ENCODE data around the gene TIMP2.
"Not testable (repeated sequence)": the region's sequence is repeated elsewhere in the genome, so short reads cannot be mapped to it uniquely, and the experiment has no call there.

Gene TIMP2

DNA sequence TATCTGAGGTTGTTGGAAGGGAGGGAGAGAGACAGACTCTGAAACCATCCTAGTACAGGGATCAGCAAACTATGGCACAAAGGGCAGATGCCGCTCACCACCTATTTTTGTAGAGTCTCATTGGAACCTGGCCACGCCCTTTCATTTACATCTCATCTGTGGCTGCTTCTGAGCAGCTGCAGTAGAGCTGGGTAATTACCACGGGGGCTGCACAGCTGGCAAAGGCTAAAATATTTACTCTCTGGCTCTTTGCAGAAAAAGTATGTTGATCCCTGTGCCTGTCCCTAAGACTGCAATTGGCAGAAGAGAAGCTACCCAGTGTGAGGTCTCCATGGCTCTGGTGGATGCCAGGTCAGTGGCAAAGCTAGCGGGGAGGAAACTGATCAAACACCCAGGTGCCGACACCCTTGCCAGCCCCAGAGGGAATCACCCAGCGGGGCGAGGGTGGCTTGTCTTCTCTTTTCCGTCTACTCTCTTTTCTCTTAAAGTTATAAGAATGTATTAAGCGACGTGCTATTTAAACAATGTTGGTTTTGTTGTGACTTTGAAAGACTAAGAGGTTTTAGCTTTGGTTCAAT, 36.2 kb downstream of the TIMP2 start:
- DNase-seq (ENCODE audit: low spot score): no peak

DNA sequence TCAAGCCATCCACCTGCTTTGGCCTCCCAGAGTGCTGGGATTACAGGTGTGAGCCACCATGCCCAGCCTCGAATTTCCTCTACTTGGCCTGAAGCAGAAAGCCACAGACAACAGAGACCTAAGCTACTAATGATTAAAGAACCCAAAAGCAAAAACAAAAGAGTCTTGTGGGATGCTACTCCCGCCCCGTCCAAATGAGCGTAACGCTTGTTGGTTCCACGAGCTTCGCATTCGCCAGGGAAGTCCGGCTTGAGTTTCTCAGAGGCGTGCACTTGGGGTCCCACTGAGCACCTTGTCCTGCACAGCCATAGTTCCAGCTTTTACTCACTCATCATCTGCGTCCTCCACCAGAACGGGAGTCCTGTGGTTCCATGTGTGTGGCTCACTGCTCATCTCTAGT, 38.2 kb downstream of the TIMP2 start:
- no peak for DNase-seq (ENCODE audit: low spot score)

DNA sequence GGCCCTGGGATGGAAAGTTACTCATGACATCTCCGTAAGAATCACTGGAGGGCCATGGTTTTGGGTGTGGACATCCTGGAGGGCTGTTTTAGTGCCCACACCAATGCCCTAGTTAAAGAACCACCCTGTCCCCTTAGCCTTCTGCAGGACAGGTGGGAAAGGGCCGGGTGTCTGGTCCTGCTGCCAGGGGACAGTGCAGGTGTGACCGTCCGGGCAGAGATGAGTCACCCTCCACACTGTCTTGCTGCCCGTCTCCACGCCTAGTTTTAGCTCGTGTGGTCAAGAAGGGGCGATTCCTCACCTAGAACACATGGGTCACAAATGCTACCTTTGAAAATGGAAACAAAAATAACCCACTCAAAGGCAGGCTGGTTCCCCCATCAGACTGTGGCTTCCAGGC, 39.2 kb downstream of the TIMP2 start:
- no peak for DNase-seq (ENCODE audit: low spot score)

DNA sequence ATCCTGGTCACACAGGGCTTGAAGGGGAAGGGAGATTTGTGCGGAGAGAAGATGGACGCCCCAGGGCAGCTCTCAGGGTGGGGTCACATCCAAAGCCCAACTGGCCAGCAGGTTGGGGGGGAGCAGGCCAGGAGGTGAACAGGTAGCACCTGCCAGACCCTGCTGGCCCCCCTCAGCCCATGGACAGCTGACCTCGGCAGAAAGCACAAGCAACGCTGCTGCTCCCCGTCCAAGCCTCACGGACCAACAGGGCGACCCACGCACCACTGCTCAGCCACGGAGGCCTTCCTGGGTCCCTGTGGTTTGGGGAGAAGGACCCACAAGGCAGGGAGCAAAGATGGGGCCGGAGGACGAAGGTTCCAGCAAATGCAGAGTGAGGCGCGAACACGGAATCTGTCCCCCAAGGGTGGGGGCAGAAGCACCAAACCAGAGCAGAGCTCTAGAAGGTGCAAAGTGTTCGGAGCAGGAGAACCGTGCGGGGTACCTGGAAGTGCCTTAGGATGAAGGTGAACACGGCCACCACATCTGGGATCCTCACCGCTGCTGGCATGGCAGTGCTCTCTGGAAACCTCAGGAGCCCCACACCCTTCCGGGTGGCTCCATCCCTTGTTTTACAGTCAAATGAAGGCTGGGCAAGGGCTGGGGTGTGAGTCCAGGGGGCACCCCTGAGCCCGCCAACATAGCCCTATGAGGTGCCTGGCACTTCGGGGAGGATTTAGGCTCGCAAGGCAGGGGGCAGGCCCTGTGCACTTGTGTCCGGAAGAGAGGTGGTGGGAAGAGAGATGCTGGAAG, 40.1 kb downstream of the TIMP2 start:
- DNase-seq (ENCODE audit: low spot score): no peak

GRCh38 chr17:78884148-78884825, 40.9 kb downstream of the TIMP2 start:
- DNase-seq (ENCODE audit: low spot score): no peak

DNA sequence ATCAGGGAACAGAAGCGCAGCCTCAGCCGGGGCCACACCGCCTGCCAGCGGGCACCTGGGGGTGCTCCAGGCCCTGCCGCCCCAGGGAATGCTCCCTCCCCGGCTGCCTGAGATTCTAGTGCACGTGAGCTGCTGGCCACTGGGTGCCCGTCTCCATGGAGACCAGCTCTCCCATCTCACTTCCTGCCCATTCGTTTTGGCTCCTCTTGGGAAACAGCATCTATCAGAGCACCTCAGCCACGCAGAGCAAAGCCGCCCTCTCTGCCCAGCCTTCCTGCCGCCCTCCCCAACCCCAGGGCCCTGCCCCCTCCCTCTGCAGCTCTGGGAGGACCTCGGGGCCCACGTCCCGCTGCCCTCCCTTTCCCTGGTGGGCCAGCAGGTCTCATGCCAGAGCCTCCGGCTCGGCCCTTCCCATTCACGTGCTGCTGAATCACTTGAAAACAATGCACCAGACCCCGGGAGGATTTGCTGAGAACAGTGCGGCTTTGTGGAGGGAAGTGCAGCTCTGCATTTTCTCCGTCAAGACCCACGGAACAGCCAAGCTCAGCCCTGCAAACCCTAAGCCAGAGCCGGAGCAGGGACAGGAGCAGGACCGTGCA, 41.6 kb downstream of the TIMP2 start:
- peak; percentile 97 for DNase-seq (ENCODE audit: low spot score)

DNA sequence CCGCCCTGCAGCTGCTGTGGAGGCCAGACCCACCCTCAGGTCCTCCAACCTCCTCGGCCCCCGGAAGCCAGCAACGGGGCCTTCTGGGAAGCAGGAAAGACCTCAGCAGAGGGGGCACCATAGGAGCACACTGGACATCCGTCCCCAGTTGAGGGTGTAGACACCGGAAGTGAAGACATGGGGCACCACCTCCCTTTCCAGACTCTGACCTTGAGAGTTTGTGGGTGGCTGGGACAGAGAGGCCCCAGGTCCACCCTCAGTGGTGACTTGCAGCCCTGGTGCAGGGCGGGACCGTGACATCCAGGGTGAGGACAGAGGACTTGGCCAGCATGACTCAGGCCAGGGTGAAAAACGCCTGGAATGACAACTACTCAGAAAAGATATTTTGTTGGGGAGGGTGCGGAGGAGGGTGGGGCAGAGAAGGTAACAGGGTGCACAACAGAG, 42.1 kb downstream of the TIMP2 start:
- DNase-seq (ENCODE audit: low spot score): peak; percentile 52

GRCh38 chr17:78882540-78883088, 42.6 kb downstream of the TIMP2 start:
- DNase-seq (ENCODE audit: low spot score): no peak

GRCh38 chr17:78879635-78880186, 45.5 kb downstream of the TIMP2 start:
- no peak for DNase-seq (ENCODE audit: low spot score)

DNA sequence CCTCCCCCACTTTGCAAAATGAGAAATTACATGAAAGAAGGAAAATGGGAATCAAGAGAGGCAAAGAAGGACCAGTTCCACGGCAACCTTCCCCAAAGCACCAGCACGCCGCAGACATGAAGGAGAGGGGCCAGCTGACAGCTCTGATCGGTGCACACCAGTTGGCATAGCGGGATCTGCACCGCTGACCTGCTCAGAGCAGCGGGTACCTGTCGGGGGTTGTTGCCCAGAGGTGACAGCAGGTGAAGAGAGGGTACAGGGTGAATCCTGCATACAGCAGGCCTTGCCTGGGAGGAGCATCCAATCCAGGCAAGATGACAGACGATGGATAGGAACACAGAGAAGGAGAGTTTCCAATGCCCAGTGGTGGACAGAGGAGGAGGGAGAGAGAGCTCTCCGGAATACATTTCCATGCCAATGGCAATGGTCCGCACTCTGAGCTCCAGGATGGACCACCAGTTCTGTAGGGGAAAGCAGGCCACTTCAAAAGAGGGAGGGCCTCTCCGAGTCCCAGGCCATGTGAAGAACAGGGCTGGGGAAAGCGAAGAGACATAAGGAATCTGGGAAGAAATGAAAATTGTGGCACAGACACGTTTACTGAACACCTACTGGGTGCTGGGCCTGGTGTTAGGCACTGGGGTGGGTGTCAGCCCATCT, 46.2 kb downstream of the TIMP2 start:
- DNase-seq (ENCODE audit: low spot score): no peak

DNA sequence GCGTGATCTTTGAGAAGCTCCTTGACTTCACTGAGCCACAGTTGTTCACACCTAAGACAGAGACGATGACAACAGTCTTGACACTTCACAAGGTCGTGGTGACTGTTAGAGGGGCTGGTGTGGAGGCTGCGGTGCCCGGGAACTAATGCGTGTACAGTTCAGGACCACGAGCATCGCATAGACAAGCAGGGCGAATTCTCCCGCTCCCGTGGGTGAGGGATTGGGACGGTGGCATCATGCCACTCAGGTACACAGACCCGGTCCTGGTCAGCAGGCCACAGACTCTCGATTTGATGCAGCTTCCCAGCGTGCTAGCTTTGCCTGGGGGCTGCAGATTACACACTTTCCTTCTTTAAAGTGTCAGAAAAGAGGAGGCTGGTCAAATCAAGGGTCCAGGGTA, 46.9 kb downstream of the TIMP2 start:
- DNase-seq (ENCODE audit: low spot score): no peak

DNA sequence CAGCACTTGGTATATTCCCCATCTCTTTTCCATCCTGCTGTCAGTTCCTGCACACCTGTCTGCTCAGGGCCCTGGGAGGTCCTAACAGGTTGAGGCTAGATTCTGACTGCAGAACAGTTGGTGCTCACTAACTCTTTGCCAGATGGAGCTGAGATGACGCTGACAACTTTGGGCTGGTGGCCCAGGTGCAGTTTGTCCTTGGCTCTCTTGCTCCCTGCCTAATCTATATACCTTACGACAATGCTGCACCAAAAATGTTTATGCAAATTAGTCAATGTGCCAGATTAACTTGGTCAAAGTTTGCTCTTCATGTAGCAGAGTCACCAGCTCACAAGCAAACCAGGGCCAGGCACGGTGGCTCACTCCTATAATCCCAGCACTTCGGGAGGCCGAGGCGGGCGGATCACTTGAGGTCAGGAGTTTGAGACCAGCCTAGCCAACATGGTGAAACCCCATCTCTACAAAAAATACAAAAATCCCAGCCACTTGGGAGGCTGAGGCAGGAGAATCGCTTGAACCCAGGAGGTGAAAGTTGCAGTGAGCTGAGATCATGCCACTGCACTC, 48.2 kb downstream of the TIMP2 start:
- not testable (repeated sequence) for DNase-seq (ENCODE audit: low spot score)

GRCh38 chr17:78876094-78876597, 49.0 kb downstream of the TIMP2 start:
- DNase-seq (ENCODE audit: low spot score): no peak

GRCh38 chr17:78875363-78876093, 49.7 kb downstream of the TIMP2 start:
- no peak for DNase-seq (ENCODE audit: low spot score)

GRCh38 chr17:78873519-78874340, 51.5 kb downstream of the TIMP2 start:
- DNase-seq (ENCODE audit: low spot score): peak; percentile 80

- no peak for DNase-seq (ENCODE audit: low spot score)
Observed at GRCh38 chr17:78872486-78872885, 52.7 kb downstream of the TIMP2 start.

- no peak for DNase-seq (ENCODE audit: low spot score)
Observed at GRCh38 chr17:78870621-78871020, 54.6 kb downstream of the TIMP2 start.

GRCh38 chr17:78868391-78868790, 56.8 kb downstream of the TIMP2 start:
- no peak for DNase-seq (ENCODE audit: low spot score)

DNA sequence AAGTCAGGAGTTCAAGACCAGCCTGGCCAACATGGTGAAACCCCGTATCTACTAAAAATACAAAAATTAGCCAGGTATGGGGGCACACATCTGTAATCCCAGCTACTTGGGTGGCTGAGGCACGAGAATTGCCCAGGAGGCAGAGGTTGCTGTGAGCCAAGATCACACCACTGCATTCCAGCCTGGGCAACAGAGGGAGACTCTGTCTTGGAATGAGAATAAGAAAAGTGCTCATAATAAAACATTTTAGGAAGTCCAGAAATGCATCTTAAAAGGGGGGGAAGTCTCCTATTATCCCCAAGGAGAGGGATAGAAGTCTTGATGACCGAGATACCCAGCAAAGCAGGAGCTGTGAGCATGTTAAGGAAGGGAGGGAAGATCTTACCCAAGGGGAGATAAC, 58.1 kb downstream of the TIMP2 start:
- DNase-seq (ENCODE audit: low spot score): not testable (repeated sequence)
